Measurements from ENCODE around the gene ETV4. TPM values are rescaled to one million over a fixed set of nuclear protein-coding genes. Genes with fewer than 3 reads are reported as not detected.

ETV4 gene
- polyA plus RNA-seq, 1 of the 3 experiments (the other 2 are of a cell fraction), result 33.2 TPM

- Histone ChIP-seq H3K4me3 (ENCODE audit: low read depth in 2 of 2, low read length in 1 of 2) (no peak overlapping the region), H3K4me1 (ENCODE audit: control insufficient read depth in 1 of 2, insufficient read depth in 2 of 2, low read depth in 1 of 2, low read length in 1 of 2) (peaks cover 6 to 22% of the 10 kb centered on the region in 2 experiments; a peak in 3 of 4 replicates), H3K79me2 (ENCODE audit: insufficient read depth) (no peaks in the 10 kb centered on the region), H3K27me3 (ENCODE audit: insufficient read depth) (no peaks in the 10 kb centered on the region), H3K9me2 (no peaks in the 10 kb centered on the region), H3K27ac (ENCODE audit: low read depth in 2 of 2, low read length in 1 of 2) (peak overlapping the region; percentile 60 to 94), H3K9ac (peak overlapping the region; percentile 71), H3K4me2 (peak overlapping the region; percentile 73), H3K9me3 (no peaks in the 10 kb centered on the region), H3K36me3 (replicated peaks in 1 of 2; ENCODE audit: control insufficient read depth in 1 of 2, insufficient read depth in 2 of 2, low read length in 1 of 2) (no peaks in the 10 kb centered on the region), H3F3A (replicated peaks; ENCODE audit: insufficient read depth) (peaks cover 37% of the 10 kb centered on the region), H2AFZ (ENCODE audit: low read depth) (peak overlapping the region; percentile 77), H4K20me1 (ENCODE audit: insufficient read depth) (no peaks in the 10 kb centered on the region)
- ChIA-PET POLR2A (no interaction called here), CTCF (interaction anchor here (1.2 to 2.8 kb wide), 5 partner anchors 13 to 174 kb away, joined by 3 to 19 read pairs (median 5); no protein-coding TSS in a partner anchor)
- DNase-seq, result peak; percentile 52
- 38% methylated on average over 24 of the region's 28 CpGs for WGBS (ENCODE audit: low lambda C conversion rate)
- TF ChIP-seq ZBTB33 (IDR thresholded peaks at IDR 0.05; ENCODE audit: borderline replicate concordance, low read depth) (no peak), PBX3 (IDR thresholded peaks at IDR 0.05) (peak; percentile 84), FOSL2 (IDR thresholded peaks at IDR 0.05; ENCODE audit: borderline replicate concordance, low read depth) (peak; percentile 83), POLR2AphosphoS5 (IDR thresholded peaks at IDR 0.05; ENCODE audit: low read depth, low read length) (no peak), TAF1 (IDR thresholded peaks at IDR 0.05; ENCODE audit: borderline replicate concordance, low read depth, low read length) (no peak; the same call in 1 of the 2 replicates), MXI1 (IDR thresholded peaks at IDR 0.05; ENCODE audit: low read depth, low read length) (no peak), RCOR1 (IDR thresholded peaks at IDR 0.05; ENCODE audit: low read length) (no peak), YY1 (IDR thresholded peaks at IDR 0.05; ENCODE audit: low read depth) (no peak), RXRA (IDR thresholded peaks at IDR 0.05; ENCODE audit: borderline replicate concordance, low read depth) (peak; percentile 56; the same call in 1 of the 2 replicates), EZH2phosphoT487 (IDR thresholded peaks at IDR 0.05; ENCODE audit: borderline replicate concordance, low read depth) (no peak), CHD2 (IDR thresholded peaks at IDR 0.05; ENCODE audit: low read length, partially characterized antibody) (no peak), NFIC (IDR thresholded peaks at IDR 0.05; ENCODE audit: borderline replicate concordance) (peak; percentile 94), SIN3A (IDR thresholded peaks at IDR 0.05; ENCODE audit: borderline replicate concordance, low read depth, low read length) (no peak), GABPA (IDR thresholded peaks at IDR 0.05; ENCODE audit: low read depth) (0 out of 2 replicates have a peak, but pooled peaks have one; percentile 7), NRF1 (IDR thresholded peaks at IDR 0.05; ENCODE audit: low read depth, low read length) (no peak), FOXM1 (IDR thresholded peaks at IDR 0.05; ENCODE audit: low read depth) (0 out of 2 replicates have a peak, but pooled peaks have one; percentile 23), RFX5 (IDR thresholded peaks at IDR 0.05; ENCODE audit: low read length) (no peak), JUND (IDR thresholded peaks at IDR 0.05) (peak; percentile 76), USF1 (IDR thresholded peaks at IDR 0.05; ENCODE audit: borderline replicate concordance, low read depth) (no peak), SMC3 (IDR thresholded peaks at IDR 0.05; ENCODE audit: low read depth, low read length) (no peak), RAD21 (IDR thresholded peaks at IDR 0.05; ENCODE audit: low read length) (no peak), CTCF (IDR thresholded peaks at IDR 0.05) (no peak)
- TF ChIP-seq, protein P1, sequence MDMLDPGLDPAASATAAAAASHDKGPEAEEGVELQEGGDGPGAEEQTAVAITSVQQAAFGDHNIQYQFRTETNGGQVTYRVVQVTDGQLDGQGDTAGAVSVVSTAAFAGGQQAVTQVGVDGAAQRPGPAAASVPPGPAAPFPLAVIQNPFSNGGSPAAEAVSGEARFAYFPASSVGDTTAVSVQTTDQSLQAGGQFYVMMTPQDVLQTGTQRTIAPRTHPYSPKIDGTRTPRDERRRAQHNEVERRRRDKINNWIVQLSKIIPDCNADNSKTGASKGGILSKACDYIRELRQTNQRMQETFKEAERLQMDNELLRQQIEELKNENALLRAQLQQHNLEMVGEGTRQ (IDR thresholded peaks at IDR 0.05; ENCODE audit: borderline replicate concordance, low read depth, low read length), result no peak
Measured at GRCh38 chr17:43591779-43592562, 45.8 kb upstream of the ETV4 start.
